H1 (cell line): ENCODE measurements around the gene CENPW. TPM values are rescaled to one million over a fixed set of nuclear protein-coding genes. Genes with fewer than 3 reads are reported as not detected.

Source experiments
- SUZ12 ChIP-seq: fragments of 200-600 bp; sonication (generic); IDR thresholded peaks from 2 replicates; pipeline ENCODE4 v1.6.1; 2012; ENCODE audit warnings: mild to moderate bottlenecking, inconsistent platforms, low read length, moderate library complexity, mixed read lengths
- polyA plus RNA-seq, 7 experiments: library from polyadenylated mRNA; depleted of rRNA in 3 of 7; stranded (reverse) in 5 of 7; unstranded in 2 of 7; fragments of >200 nt in 5 of 7; fragments of 200-250 nt in 2 of 7; gene quantifications; 1 replicate in 5 of 7; 2 replicates in 1 of 7; 4 replicates in 1 of 7; pipeline versions ENCODE4 v1.2.1 to v1.2.3, GENCODE V29; 2011 to 2013; ENCODE audit warnings: missing spikeins in 2 of 7, mixed read lengths in 2 of 7
- total RNA-seq: library from RNA; stranded (reverse); fragmentation: NEBNext Ultra II Directional; extraction: Animal tissue kit (Norgen Biotek cat#: 25700); gene quantifications from 2 replicates; pipeline ENCODE4 v1.2.1, GENCODE V29; 2021

CENPW gene
- total and polyA plus RNA-seq, 2 of the 8 experiments (the other 6 are each of a cell fraction or from before 2014, with no cell fraction given) = 22.0 to 91.1 TPM

DNA sequence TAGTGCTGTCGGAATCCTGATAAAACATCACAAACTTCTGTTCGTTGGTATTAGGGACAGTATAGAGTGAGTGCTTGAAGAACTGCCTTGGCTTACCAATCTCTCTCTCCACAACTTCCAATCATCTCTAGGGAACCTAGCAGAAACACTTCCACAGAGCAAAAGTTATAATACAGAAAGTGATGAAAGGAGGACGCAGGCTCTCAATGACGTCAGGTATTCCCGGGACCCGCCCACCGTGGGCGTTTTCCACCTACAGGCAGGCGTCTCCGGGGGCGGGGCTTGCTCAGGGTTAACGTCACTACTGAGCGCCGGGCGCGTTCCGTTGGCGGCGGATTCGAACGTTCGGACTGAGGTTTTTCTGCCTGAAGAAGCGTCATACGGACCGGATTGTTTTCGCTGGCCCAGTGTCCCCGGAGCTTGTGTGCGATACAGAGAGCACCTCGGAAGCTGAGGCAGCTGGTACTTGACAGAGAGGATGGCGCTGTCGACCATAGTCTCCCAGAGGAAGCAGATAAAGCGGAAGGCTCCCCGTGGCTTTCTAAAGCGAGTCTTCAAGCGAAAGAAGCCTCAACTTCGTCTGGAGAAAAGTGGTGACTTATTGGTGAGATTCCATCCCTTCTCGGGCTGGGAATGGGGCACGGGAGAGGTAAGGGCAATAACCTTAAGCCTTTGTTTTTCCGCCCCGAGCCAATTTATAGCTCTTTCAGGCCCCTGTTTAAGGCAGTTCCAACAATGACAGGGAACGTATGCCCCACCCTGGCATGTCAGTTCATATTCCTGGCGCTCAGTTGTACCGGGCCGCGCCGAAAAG lies at the start of gene CENPW (continued):
- no peak for TF ChIP-seq SUZ12
- TF ChIP-seq, all 59 proteins: peak for 25
